AG10803 (cell line): ENCODE data around the gene STATH.

Experiments
- DNase-seq: peaks from one replicate; pipeline ENCODE4 v3.0.0; 2010; ENCODE audit warnings: low read depth
- H3K4me3 ChIP-seq: 2 replicates; pipeline ENCODE4 v1.5.1; 2011; ENCODE audit warnings: mild to moderate bottlenecking, low read length, control low read depth
- TF ChIP-seq, protein P1 (sequence below): conservative IDR thresholded peaks from 2 replicates; pipeline ENCODE4 v1.5.1; 2011; ENCODE audit warnings: mild to moderate bottlenecking, low read length, control low read depth, inconsistent platforms

Gene STATH

DNA sequence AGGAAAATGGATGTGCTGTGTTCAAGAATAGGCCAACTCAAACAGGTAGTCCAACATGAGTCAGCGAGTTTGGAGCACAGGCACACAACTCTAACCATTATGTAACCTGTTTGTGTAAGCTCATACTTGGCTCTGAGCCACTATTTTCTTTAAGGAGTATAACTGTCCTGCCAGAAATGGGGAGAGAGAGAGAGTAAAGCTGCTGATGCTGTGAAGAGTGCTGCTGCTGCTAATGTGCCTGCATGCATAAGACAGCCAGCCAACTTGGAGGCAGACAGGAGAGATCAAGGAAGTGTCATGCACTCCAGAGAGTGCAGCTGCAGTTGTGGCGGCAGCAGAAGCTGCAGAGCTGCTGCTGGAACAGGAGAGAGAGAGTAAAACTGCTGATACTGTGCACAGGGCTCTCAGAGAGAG lies 11.7 kb upstream of the STATH start:
- TF ChIP-seq, protein P1, sequence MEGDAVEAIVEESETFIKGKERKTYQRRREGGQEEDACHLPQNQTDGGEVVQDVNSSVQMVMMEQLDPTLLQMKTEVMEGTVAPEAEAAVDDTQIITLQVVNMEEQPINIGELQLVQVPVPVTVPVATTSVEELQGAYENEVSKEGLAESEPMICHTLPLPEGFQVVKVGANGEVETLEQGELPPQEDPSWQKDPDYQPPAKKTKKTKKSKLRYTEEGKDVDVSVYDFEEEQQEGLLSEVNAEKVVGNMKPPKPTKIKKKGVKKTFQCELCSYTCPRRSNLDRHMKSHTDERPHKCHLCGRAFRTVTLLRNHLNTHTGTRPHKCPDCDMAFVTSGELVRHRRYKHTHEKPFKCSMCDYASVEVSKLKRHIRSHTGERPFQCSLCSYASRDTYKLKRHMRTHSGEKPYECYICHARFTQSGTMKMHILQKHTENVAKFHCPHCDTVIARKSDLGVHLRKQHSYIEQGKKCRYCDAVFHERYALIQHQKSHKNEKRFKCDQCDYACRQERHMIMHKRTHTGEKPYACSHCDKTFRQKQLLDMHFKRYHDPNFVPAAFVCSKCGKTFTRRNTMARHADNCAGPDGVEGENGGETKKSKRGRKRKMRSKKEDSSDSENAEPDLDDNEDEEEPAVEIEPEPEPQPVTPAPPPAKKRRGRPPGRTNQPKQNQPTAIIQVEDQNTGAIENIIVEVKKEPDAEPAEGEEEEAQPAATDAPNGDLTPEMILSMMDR = no peak
- no peak overlapping the region for H3K4me3 ChIP-seq
- no peak for DNase-seq

DNA sequence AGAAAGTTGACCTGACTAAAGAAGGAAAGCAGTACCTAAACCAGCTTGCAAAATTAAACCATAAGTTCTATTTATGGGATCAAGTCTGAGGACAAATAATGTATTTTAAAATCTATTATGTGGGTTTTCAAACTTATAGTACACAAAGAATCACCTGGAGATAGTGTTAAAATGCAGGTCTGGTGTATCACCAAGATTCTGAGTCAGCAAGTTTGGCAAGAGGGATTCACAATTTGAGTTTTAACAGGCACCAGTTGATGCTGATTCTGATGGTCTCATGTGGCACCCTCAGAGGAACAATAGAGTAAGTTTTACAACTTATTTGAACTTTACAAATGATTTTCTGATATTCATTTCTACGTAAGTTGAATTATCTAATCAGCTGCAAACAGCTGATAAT lies 9.1 kb upstream of the STATH start:
- no peak for DNase-seq
- TF ChIP-seq, protein P1 = no peak
- H3K4me3 ChIP-seq = no peak overlapping the region

DNA sequence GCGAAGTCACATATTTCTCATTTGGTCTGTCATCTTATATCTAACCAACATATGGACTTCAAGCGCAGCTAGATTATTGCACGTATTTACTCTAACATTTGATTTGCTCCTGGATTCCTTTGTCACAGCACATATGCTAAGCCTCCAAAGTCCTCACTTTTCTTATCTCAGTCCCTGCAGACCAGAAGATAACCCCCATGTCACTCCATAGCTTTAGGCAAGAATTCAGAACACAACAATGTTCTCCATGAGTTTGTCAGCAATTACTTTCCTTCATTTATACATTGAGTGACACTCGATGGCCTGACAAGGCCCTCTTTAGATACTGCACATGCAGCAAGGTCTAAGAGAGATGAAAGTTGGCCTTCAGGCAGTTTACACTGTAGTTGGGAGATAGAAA lies 4.8 kb upstream of the STATH start:
- H3K4me3 ChIP-seq = no peak overlapping the region
- DNase-seq = no peak
- TF ChIP-seq, protein P1 = no peak

DNA sequence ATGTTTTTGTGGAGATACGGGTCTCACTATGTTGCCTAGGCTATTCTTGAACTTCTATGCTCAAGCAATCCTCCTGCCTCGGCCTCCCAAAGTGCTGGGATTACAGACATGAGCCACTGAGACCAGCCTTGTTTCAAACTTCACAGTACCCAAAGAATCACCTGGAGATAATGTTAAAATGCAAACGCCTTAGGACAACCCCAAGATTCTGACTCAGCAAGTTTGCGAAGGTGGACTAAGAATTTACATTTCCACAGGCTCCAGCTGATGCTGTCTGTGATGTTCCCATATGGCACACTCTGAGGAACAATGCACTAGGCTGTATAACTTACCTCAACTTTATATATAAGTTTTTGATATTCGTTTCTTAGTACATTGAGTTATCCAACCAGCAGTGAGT lies 984 bp upstream of the STATH start:
- H3K4me3 ChIP-seq = no peak overlapping the region
- TF ChIP-seq, protein P1 = no peak
- no peak for DNase-seq

DNA sequence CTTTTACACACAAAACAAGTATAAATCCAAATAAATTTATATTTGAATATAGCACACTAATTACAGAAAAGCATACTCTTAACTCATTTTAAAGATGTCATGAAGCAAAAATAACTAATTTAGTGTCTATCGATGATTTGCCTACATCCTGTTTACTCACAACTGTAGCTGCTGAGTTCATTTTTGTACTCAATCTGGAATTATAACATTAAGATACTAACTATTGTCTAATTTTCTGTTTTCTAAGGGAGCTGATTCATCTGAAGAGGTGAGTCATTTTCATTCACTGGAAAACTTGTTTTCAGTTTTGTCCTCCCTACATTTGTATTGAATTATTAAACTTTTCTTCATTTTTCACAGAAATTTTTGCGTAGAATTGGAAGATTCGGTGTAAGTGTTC lies 3.7 kb downstream of the STATH start:
- TF ChIP-seq, protein P1 = no peak
- no peak for DNase-seq

DNA sequence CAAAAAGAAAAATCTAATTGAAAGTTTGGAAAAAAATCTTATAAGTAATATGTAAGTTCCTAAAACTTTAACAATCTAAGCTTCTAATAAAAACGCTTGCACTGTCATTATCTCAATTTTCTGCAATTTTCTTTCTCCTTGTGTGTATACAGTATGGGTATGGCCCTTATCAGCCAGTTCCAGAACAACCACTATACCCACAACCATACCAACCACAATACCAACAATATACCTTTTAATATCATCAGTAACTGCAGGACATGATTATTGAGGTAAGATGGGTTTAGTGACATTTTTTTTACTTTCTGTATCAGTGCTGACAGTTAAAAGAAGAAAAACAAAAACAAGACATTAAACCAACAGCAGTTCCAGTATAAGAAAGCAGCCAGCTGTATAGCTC lies 4.9 kb downstream of the STATH start:
- DNase-seq = no peak
- H3K4me3 ChIP-seq = no peak overlapping the region
- TF ChIP-seq, protein P1 = no peak

More for the DNA sequence above, 3.7 kb downstream of the STATH start:
- no peak overlapping the region for H3K4me3 ChIP-seq

DNA sequence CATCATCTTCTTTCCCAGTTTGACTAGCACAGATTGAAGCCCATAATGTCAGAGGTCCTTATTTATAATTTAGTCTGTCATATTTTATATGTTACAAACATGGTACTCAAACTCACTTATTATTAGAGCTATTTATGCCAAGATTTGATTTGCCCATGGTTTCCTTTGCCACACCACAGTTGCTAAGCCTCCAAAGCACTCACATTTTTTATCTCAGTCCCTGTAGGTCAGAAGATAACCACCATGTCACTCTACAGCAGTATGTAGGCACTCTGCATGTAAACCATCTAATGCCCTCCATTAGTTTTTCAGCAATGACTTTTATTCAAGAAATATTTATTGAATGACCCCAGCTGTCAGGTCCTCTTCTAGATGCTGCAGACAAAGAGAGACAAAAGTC lies 6.7 kb downstream of the STATH start:
- TF ChIP-seq, protein P1 = no peak
- DNase-seq = no peak
- no peak overlapping the region for H3K4me3 ChIP-seq
